GM12892 (cell line): ENCODE measurements around the gene ANOS1.

Experiments used
- POLR2A ChIP-seq: IDR thresholded peaks from 2 replicates; pipeline ENCODE4 v1.6.1; 2011; ENCODE audit warnings: low read depth, low read length, control low read depth
- POLR2AphosphoS5 ChIP-seq: IDR thresholded peaks from 2 replicates; pipeline ENCODE4 v1.6.1; 2011; ENCODE audit warnings: low read depth, low read length, control low read depth

DNA sequence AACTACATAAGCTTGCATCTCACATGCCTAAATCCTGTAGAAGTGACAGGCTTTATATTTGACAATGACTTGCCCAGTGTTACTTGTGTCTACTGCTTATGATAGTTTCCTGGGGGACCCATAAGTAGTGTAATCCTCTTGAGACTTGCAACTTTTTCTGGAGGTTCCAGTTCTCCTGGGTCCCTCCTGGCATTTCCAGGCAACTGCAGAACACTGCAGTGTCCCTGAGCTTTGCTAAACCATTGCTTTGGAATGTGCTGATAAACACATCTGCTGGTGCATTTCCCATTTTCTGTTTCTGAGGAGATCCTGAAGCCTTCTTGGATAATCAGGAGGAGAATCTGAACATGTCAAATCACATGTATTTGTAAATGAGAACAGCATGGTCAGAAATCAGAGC is 82.0 kb downstream of the ANOS1 start:
- TF ChIP-seq POLR2AphosphoS5 (no peak), POLR2A (no peak)
